Measurements from ENCODE around the gene DUSP16.

DNA sequence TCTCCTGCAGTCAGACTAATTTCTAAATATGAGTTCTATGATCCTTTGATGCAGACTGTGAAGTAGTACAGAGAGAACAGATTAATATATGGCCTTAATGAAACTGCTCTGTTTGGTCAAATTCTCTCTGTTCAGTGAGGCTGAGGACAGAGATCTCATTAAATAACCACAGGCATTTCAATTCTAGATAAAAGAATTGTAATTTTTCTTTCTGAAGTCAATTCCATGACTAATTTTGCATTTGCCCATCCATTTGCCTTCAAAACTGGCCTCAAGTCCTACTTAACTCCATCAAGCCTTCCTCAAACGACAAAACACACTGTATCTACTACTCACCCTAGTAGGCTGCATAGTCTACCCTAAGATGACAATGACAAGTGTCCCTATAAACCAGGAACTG, 67.1 kb downstream of the DUSP16 start:
- TF ChIP-seq POLR2A (IDR thresholded peaks at IDR 0.05; ENCODE audit: low read depth, low read length) (no peak), POLR2AphosphoS5 (IDR thresholded peaks at IDR 0.05; ENCODE audit: low read depth, low read length) (no peak), POU2F2 (IDR thresholded peaks at IDR 0.05; ENCODE audit: low read depth, low read length) (no peak)
